ENCODE results near the gene EMID1.

GRCh38 chr22:29275167-29275566 lies 69.5 kb downstream of the EMID1 start:
- TF ChIP-seq CTCF (optimal IDR thresholded peaks at IDR 0.05 in 1 of 3, IDR thresholded peaks at IDR 0.05 in 1 of 3, conservative IDR thresholded peaks at IDR 0.05 in 1 of 3; ENCODE audit: extremely low read depth in 1 of 3, insufficient read depth in 2 of 3, low read length in 3 of 3) (no peak), EZH2 (IDR thresholded peaks at IDR 0.05; ENCODE audit: low read length) (no peak)

Measured in keratinocyte (primary cell).